ENCODE measurements around the gene CDR2. TPM values are rescaled to one million over a fixed set of nuclear protein-coding genes. Genes with fewer than 3 reads are reported as not detected.

CDR2 gene
- total and polyA plus RNA-seq, 2 of the 13 experiments (the other 11 are each of a cell fraction or from before 2014, with no cell fraction given) = 59.0 to 78.9 TPM

GRCh38 chr16:22370038-22370820, 4.2 kb downstream of the CDR2 start (continued):
- no peak for TF ChIP-seq PATZ1 (CRISPR knock-in tag; IDR thresholded peaks at IDR 0.05)
- TF ChIP-seq SAP130 (CRISPR knock-in tag; IDR thresholded peaks at IDR 0.05; ENCODE audit: low read depth) = peak; percentile 38; the same call in 1 of the 2 replicates
- TF ChIP-seq CREB3 (CRISPR knock-in tag; IDR thresholded peaks at IDR 0.05) = no peak
- no peak for TF ChIP-seq XRCC5 (optimal IDR thresholded peaks at IDR 0.05; ENCODE audit: low read length)
- no peak for TF ChIP-seq NR2C2 (CRISPR knock-in tag; IDR thresholded peaks at IDR 0.05; ENCODE audit: borderline replicate concordance)
- TF ChIP-seq ZSCAN29 (CRISPR knock-in tag; conservative IDR thresholded peaks at IDR 0.05) = no peak
- TF ChIP-seq ZNF512 (CRISPR knock-in tag; IDR thresholded peaks at IDR 0.05) = no peak
- TF ChIP-seq JUN (CRISPR knock-in tag; IDR thresholded peaks at IDR 0.05) = no peak
- no peak for TF ChIP-seq SNAPC4 (CRISPR knock-in tag; IDR thresholded peaks at IDR 0.05)
- no peak for TF ChIP-seq FOXO1 (CRISPR knock-in tag; IDR thresholded peaks at IDR 0.05)
- 0 out of 2 replicates have a peak, but pooled peaks have one; percentile 26 for TF ChIP-seq NFE2 (CRISPR knock-in tag; IDR thresholded peaks at IDR 0.05)
- no peak for TF ChIP-seq SP1 (IDR thresholded peaks at IDR 0.05)
- TF ChIP-seq SP1 (CRISPR knock-in tag; IDR thresholded peaks at IDR 0.05) = no peak
- no peak for TF ChIP-seq MIXL1 (CRISPR knock-in tag; IDR thresholded peaks at IDR 0.05)
- TF ChIP-seq SNAPC2 (CRISPR knock-in tag; IDR thresholded peaks at IDR 0.05) = 0 out of 2 replicates have a peak, but pooled peaks have one; percentile 27
- TF ChIP-seq ZNF446 (CRISPR knock-in tag; IDR thresholded peaks at IDR 0.05) = no peak

Measured in HepG2 (cell line).